Brain microvascular endothelial cell (primary cell): ENCODE data around the gene HPRT1.

Experiments
- DNase-seq: peaks from one replicate; pipeline ENCODE4 v3.0.0-alpha.2; 2020
- H3K27ac ChIP-seq: fragments of 250-450 bp; sonication (Bioruptor Pico); 2 replicates; pipeline ENCODE4 v1.5.1; 2020; ENCODE audit warnings: mild to moderate bottlenecking, moderate library complexity
- H3K27me3 ChIP-seq: fragments of 250-450 bp; sonication (Bioruptor Pico); replicated peaks from 2 replicates; pipeline ENCODE4 v1.5.1; 2020; ENCODE audit warnings: mild to moderate bottlenecking
- H3K36me3 ChIP-seq: fragments of 250-450 bp; sonication (Bioruptor Pico); replicated peaks from 2 replicates; pipeline ENCODE4 v1.5.1; 2020; ENCODE audit warnings: mild to moderate bottlenecking
- H3K4me3 ChIP-seq: 2 replicates; pipeline ENCODE4 v1.5.1; 2011; ENCODE audit warnings: low read depth, mild to moderate bottlenecking, control low read depth, low read length, moderate library complexity
- CTCF ChIP-seq: IDR thresholded peaks from 2 replicates; pipeline ENCODE4 v1.5.1; 2011; ENCODE audit warnings: low read depth, mild to moderate bottlenecking, moderate library complexity, low read length, control low read depth, inconsistent platforms; ENCODE audit errors: missing control alignments
- in situ Hi-C: cut with HindIII; loops from 2 replicates; pipeline ENCODE4 v1.10.0; 2017; ENCODE audit warnings: low sequenced_read_pairs, low pct_ligation_motif_present

HPRT1 gene

GRCh38 chrX:134548257-134549201 lies 88.6 kb downstream of the HPRT1 start:
- Histone ChIP-seq H3K27ac (peak overlapping the region; percentile 88), H3K27me3 (no peaks in the 10 kb centered on the region), H3K36me3 (no peaks in the 10 kb centered on the region), H3K4me3 (peak overlapping the region; percentile 72)
- TF ChIP-seq CTCF, result no peak
- DNase-seq, result no peak
- in situ Hi-C loops, result no loop called here
